HEK293T (cell line): ENCODE data around the gene NUSAP1.

Experiments
- BHLHE40 ChIP-seq: fragments of 450-650 bp; IDR thresholded peaks from 2 replicates; pipeline ENCODE4 v1.6.1; 2016; ENCODE audit warnings: mild to moderate bottlenecking, moderate library complexity, borderline replicate concordance
- ELF4 ChIP-seq: fragments of 450-650 bp; IDR thresholded peaks from 2 replicates; pipeline ENCODE4 v1.6.1; 2017; ENCODE audit warnings: antibody characterized with exemption
- FOXM1 ChIP-seq: fragments of 450-650 bp; IDR thresholded peaks from 2 replicates; pipeline ENCODE4 v1.6.1; 2017; ENCODE audit warnings: mild to moderate bottlenecking, borderline replicate concordance
- HDGF ChIP-seq: fragments of 450-650 bp; IDR thresholded peaks from 2 replicates; pipeline ENCODE4 v1.6.1; 2017; ENCODE audit warnings: antibody characterized with exemption, borderline replicate concordance
- SP1 ChIP-seq: fragments of 450-650 bp; IDR thresholded peaks from 2 replicates; pipeline ENCODE4 v1.6.1; 2017

DNA sequence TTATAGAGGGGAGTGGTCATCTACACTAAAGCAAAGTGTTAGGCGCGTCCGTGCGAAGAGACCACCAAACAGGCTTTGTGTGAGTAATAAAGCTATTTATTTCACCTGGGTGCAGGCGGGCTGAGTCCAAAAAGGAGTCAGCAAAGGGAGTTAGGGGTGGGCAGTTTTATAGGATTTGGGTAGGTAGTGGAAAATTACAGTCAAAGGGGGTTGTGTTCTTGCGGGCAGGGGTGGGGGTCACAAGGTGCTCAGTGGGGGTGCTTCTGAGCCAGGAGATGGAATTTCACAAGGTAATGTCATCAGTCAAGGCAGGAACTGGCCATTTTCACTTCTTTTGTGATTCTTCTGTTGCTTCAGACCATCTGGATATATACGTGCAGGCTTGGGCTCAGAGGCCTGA, 47.4 kb upstream of the NUSAP1 start:
- no peak for TF ChIP-seq HDGF
- no peak for TF ChIP-seq SP1
- TF ChIP-seq ELF4 = no peak
- TF ChIP-seq BHLHE40 = no peak
- no peak for TF ChIP-seq FOXM1
